H9 (cell line): ENCODE results near the gene NFE2L2. TPM values are rescaled to one million over a fixed set of nuclear protein-coding genes. Genes with fewer than 3 reads are reported as not detected.

Experiments
- DNase-seq: peaks from one replicate; pipeline ENCODE4 v3.0.0-alpha.2; 2017
- H2AFZ ChIP-seq: one replicate; pipeline ENCODE4 v1.6.1; 2013; ENCODE audit warnings: mild to moderate bottlenecking, low read length, control low read depth, moderate library complexity
- H2AK5ac ChIP-seq: 2 replicates; pipeline ENCODE4 v1.6.1; 2013; ENCODE audit warnings: low read length, control low read depth, mixed read lengths; ENCODE audit not compliant: insufficient read length
- H2BK120ac ChIP-seq: one replicate; pipeline ENCODE4 v1.6.1; 2013; ENCODE audit warnings: low read depth, mild to moderate bottlenecking, low read length, control low read depth, inconsistent platforms; ENCODE audit not compliant: poor library complexity, severe bottlenecking
- H2BK12ac ChIP-seq: 2 replicates; pipeline ENCODE4 v1.6.1; 2013; ENCODE audit warnings: low read length, control low read depth, mixed read lengths, low read depth; ENCODE audit not compliant: insufficient read length
- H2BK15ac ChIP-seq: 2 replicates; pipeline ENCODE4 v1.6.1; 2013; ENCODE audit warnings: low read depth, low read length, control low read depth
- H2BK20ac ChIP-seq: one replicate; pipeline ENCODE4 v1.6.1; 2013; ENCODE audit warnings: low read depth, mild to moderate bottlenecking, low read length, control low read depth, inconsistent platforms; ENCODE audit not compliant: poor library complexity, severe bottlenecking
- H2BK5ac ChIP-seq: 2 replicates; pipeline ENCODE4 v1.6.1; 2013; ENCODE audit warnings: low read length, control low read depth, mixed read lengths; ENCODE audit not compliant: insufficient read length
- H3K14ac ChIP-seq: 2 replicates; pipeline ENCODE4 v1.6.1; 2013; ENCODE audit warnings: low read length, control low read depth; ENCODE audit not compliant: insufficient read depth
- H3K18ac ChIP-seq: 2 replicates; pipeline ENCODE4 v1.6.1; 2013; ENCODE audit warnings: low read depth, mild to moderate bottlenecking, mixed read lengths, low read length, control low read depth; ENCODE audit not compliant: insufficient read length
- H3K23ac ChIP-seq: 2 replicates; pipeline ENCODE4 v1.6.1; 2013; ENCODE audit warnings: low read length, control low read depth, mixed read lengths, low read depth; ENCODE audit not compliant: insufficient read length
- H3K23me2 ChIP-seq: 2 replicates; pipeline ENCODE4 v1.6.1; 2013; ENCODE audit warnings: low read depth, mild to moderate bottlenecking, mixed read lengths, low read length, control low read depth; ENCODE audit not compliant: insufficient read length, poor library complexity, severe bottlenecking
- H3K27ac ChIP-seq: 2 replicates; pipeline ENCODE4 v1.5.1; 2013; ENCODE audit warnings: low read length, control low read depth, mixed read lengths, low read depth; ENCODE audit not compliant: insufficient read length
- H3K27me3 ChIP-seq: 2 replicates; pipeline ENCODE4 v1.6.1; 2013; ENCODE audit warnings: low read length, control low read depth, inconsistent platforms; ENCODE audit not compliant: insufficient read depth
- H3K4ac ChIP-seq: 2 replicates; pipeline ENCODE4 v1.6.1; 2013; ENCODE audit warnings: low read depth, mild to moderate bottlenecking, control low read depth, inconsistent platforms, low read length, moderate library complexity
- H3K4me1 ChIP-seq: 2 replicates; pipeline ENCODE4 v1.6.1; 2013; ENCODE audit warnings: low read length, control low read depth, inconsistent platforms; ENCODE audit not compliant: insufficient read depth
- H3K4me2 ChIP-seq: 2 replicates; pipeline ENCODE4 v1.6.1; 2013; ENCODE audit warnings: low read length, control low read depth, mixed read lengths; ENCODE audit not compliant: insufficient read length, insufficient read depth
- H3K56ac ChIP-seq: 2 replicates; pipeline ENCODE4 v1.6.1; 2013; ENCODE audit warnings: low read depth, mild to moderate bottlenecking, mixed read lengths, low read length, control low read depth; ENCODE audit not compliant: insufficient read length
- H3K79me1 ChIP-seq: 2 replicates; pipeline ENCODE4 v1.6.1; 2013; ENCODE audit warnings: low read depth, mild to moderate bottlenecking, moderate library complexity, low read length, control low read depth, inconsistent platforms; ENCODE audit not compliant: insufficient read depth, poor library complexity, severe bottlenecking
- H3K79me2 ChIP-seq: 2 replicates; pipeline ENCODE4 v1.6.1; 2013; ENCODE audit warnings: low read length, control low read depth, inconsistent platforms; ENCODE audit not compliant: insufficient read depth
- H3K9ac ChIP-seq: 2 replicates; pipeline ENCODE4 v1.6.1; 2013; ENCODE audit warnings: low read length, control low read depth, mixed read lengths; ENCODE audit not compliant: insufficient read length; ENCODE audit errors: extremely low read depth
- H3K9me3 ChIP-seq: one replicate; pipeline ENCODE4 v1.6.1; 2013; ENCODE audit warnings: low read depth, low read length, inconsistent platforms; ENCODE audit not compliant: control insufficient read depth
- H3T11ph ChIP-seq: one replicate; pipeline ENCODE4 v1.6.1; 2013; ENCODE audit warnings: mild to moderate bottlenecking, low read length, control low read depth, inconsistent platforms
- H4K20me1 ChIP-seq: one replicate; pipeline ENCODE4 v1.6.1; 2013; ENCODE audit not compliant: control insufficient read depth, insufficient read length, insufficient read depth
- H4K5ac ChIP-seq: 2 replicates; pipeline ENCODE4 v1.6.1; 2013; ENCODE audit warnings: low read depth, mild to moderate bottlenecking, mixed read lengths, low read length, control low read depth; ENCODE audit not compliant: insufficient read length
- H4K8ac ChIP-seq: replicated peaks from 2 replicates; pipeline ENCODE4 v1.6.1; 2013; ENCODE audit warnings: low read length, control low read depth, mixed read lengths, low read depth; ENCODE audit not compliant: insufficient read length
- H4K91ac ChIP-seq: 2 replicates; pipeline ENCODE4 v1.6.1; 2013; ENCODE audit warnings: low read depth, mild to moderate bottlenecking, moderate library complexity, mixed read lengths, low read length, control low read depth; ENCODE audit not compliant: insufficient read length
- H3K27ac Mint-ChIP-seq, 3 experiments: 2 replicates in 2 of 3; 3 replicates in 1 of 3; pipeline ENCODE4 v1.8.0; 2020 to 2021; ENCODE audit warnings: mixed read lengths in 3 of 3, mild to moderate bottlenecking in 1 of 3, moderate library complexity in 1 of 3
- H3K27me3 Mint-ChIP-seq: 2 replicates; pipeline ENCODE4 v1.8.0; 2021; ENCODE audit warnings: low read depth, mild to moderate bottlenecking, moderate library complexity, mixed read lengths
- H3K36me3 Mint-ChIP-seq, 3 experiments: 2 replicates in 2 of 3; 3 replicates in 1 of 3; pipeline ENCODE4 v1.8.0; 2020 to 2021; ENCODE audit warnings: low read depth in 3 of 3, mixed read lengths in 3 of 3; ENCODE audit not compliant: insufficient read depth in 1 of 3
- H3K4me1 Mint-ChIP-seq, 2 experiments: 2 replicates each; pipeline ENCODE4 v1.8.0; 2020; ENCODE audit warnings: mixed read lengths in 2 of 2
- H3K4me3 Mint-ChIP-seq, 2 experiments: 2 replicates in 1 of 2; 3 replicates in 1 of 2; pipeline ENCODE4 v1.8.0; 2020 to 2021; ENCODE audit warnings: mild to moderate bottlenecking in 2 of 2, mixed read lengths in 2 of 2, moderate library complexity in 1 of 2
- H3K9me3 Mint-ChIP-seq, 2 experiments: 2 replicates in 1 of 2; 3 replicates in 1 of 2; pipeline ENCODE4 v1.8.0; 2020; ENCODE audit warnings: mild to moderate bottlenecking in 2 of 2, mixed read lengths in 2 of 2, moderate library complexity in 1 of 2
- CTCF ChIP-seq: fragments of 200-600 bp; sonication (generic); conservative IDR thresholded peaks from 3 replicates; pipeline ENCODE4 v1.8.0; 2021; ENCODE audit warnings: antibody characterized with exemption, mild to moderate bottlenecking
- WGBS: extraction: QIAGEN DNeasy Blood & Tissue Kit; methylation state at CpG from one replicate; pipeline ENCODE4 v1.1.7; 2013; ENCODE audit warnings: missing lambda C conversion rate, low lambda C conversion rate, mixed read lengths; ENCODE audit not compliant: insufficient read length; ENCODE audit errors: extremely low coverage; 5-methylcytosine and 5-hydroxymethylcytosine counted together
- total RNA-seq: library from RNA; stranded (reverse); gene quantifications from 2 replicates; pipeline ENCODE4 v1.2.1, GENCODE V29; 2021

Gene NFE2L2
- total RNA-seq, 1 experiment from 2014 or later, result 42.5 TPM

- Histone ChIP-seq H3T11ph (no peak overlapping the region), H3K27ac (no peak overlapping the region), H3K27me3 (no peaks in the 10 kb centered on the region), H3K79me2 (no peaks in the 10 kb centered on the region), H3K4me1 (no peaks in the 10 kb centered on the region; the same call in 1 of the 2 replicates), H3K56ac (no peak overlapping the region), H2BK15ac (no peak overlapping the region), H3K23me2 (no peaks in the 10 kb centered on the region), H3K4me2 (no peak overlapping the region), H3K9me3 (no peaks in the 10 kb centered on the region), H3K9ac (no peak overlapping the region), H3K79me1 (no peaks in the 10 kb centered on the region), H4K91ac (no peak overlapping the region), H2BK12ac (no peak overlapping the region), H2BK20ac (no peak overlapping the region), H2AK5ac (no peak overlapping the region), H3K18ac (no peak overlapping the region), H4K5ac (no peak overlapping the region), H2AFZ (no peak overlapping the region), H3K4ac (no peak overlapping the region), H4K8ac (no peak overlapping the region), H4K20me1 (no peaks in the 10 kb centered on the region), H3K14ac (no peak overlapping the region), H2BK5ac (no peak overlapping the region), H2BK120ac (no peak overlapping the region), H3K23ac (no peak overlapping the region)
- WGBS, result no CpG with 5 or more reads among the region's 2 CpGs
- Mint-ChIP-seq H3K36me3 (no peaks in the 10 kb centered on the region), H3K9me3 (no peaks in the 10 kb centered on the region), H3K27ac (no peak overlapping the region), H3K27me3 (peaks cover 2% of the 10 kb centered on the region; the same call in 1 of the 2 replicates), H3K4me1 (peaks cover 5 to 7% of the 10 kb centered on the region in 2 experiments), H3K4me3 (no peak overlapping the region)
- no peak for DNase-seq
- no peak for TF ChIP-seq CTCF
Observed at GRCh38 chr2:177285892-177286715, 21.6 kb upstream of the NFE2L2 start.
